ENCODE data around the gene CRAT. TPM values are rescaled to one million over a fixed set of nuclear protein-coding genes. Genes with fewer than 3 reads are reported as not detected.

CRAT gene
- polyA plus RNA-seq, 1 donor (not counting 4 experiments of a cell fraction or from before 2014, with no cell fraction given): 6.5 TPM

DNA sequence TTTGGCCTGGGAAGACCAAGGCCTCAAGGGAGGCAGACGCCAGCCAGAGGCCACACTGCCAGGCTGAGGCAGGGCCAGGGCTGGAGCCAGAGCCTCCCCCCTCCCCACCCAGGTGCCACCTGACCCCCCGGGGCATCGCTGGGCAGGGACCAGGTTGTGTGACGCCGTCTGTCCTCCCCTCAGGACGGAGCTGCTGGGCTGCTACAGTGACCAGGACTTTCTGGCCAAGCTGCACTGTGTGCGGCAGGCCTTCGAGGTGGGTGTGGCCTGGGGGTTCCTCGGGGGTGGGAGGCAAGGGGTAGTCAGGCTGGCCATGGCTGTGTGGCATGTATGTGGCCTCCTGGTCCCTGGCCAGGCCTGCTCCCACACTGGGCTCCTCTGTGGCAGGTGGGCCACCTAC is 47.5 kb downstream of the CRAT start:
- Histone ChIP-seq H3K9ac (ENCODE audit: control insufficient read depth, extremely low read depth, insufficient read depth, low read length) (no peak overlapping the region), H2AFZ (ENCODE audit: control insufficient read depth, low read length) (no peak overlapping the region), H3K9me1 (ENCODE audit: control insufficient read depth, extremely low read depth, insufficient read depth, low read length) (no peaks in the 10 kb centered on the region), H3K79me2 (ENCODE audit: control insufficient read depth, insufficient read depth, low read length) (no peaks in the 10 kb centered on the region), H3K27ac (ENCODE audit: control insufficient read depth, insufficient read depth, low read length) (no peak overlapping the region), H4K20me1 (ENCODE audit: control insufficient read depth, extremely low read depth, insufficient read depth, low read length) (no peaks in the 10 kb centered on the region), H3K4me3 (ENCODE audit: control insufficient read depth in 2 of 3, extremely low read depth in 1 of 3, insufficient read depth in 2 of 3, low read depth in 1 of 3, low read length in 3 of 3) (no peak overlapping the region), H3K4me2 (ENCODE audit: control insufficient read depth, extremely low read depth, insufficient read depth, low read depth, low read length) (no peak overlapping the region), H3K36me3 (ENCODE audit: control insufficient read depth in 2 of 2, extremely low read depth in 1 of 2, insufficient read depth in 2 of 2, low read length in 2 of 2) (peaks cover 25 to 36% of the 10 kb centered on the region in 2 experiments), H3K27me3 (ENCODE audit: control insufficient read depth, extremely low read depth, insufficient read depth, low read length) (no peaks in the 10 kb centered on the region), H3K9me3 (ENCODE audit: control insufficient read depth, low read depth, low read length) (no peaks in the 10 kb centered on the region), H3K4me1 (ENCODE audit: control insufficient read depth, extremely low read depth, insufficient read depth, low read length) (no peaks in the 10 kb centered on the region)
- dilution Hi-C loops (cut with MboI; ENCODE audit: extremely low pct_ligation_motif_present, low sequenced_read_pairs): no loop called here
- TF ChIP-seq, protein P1, sequence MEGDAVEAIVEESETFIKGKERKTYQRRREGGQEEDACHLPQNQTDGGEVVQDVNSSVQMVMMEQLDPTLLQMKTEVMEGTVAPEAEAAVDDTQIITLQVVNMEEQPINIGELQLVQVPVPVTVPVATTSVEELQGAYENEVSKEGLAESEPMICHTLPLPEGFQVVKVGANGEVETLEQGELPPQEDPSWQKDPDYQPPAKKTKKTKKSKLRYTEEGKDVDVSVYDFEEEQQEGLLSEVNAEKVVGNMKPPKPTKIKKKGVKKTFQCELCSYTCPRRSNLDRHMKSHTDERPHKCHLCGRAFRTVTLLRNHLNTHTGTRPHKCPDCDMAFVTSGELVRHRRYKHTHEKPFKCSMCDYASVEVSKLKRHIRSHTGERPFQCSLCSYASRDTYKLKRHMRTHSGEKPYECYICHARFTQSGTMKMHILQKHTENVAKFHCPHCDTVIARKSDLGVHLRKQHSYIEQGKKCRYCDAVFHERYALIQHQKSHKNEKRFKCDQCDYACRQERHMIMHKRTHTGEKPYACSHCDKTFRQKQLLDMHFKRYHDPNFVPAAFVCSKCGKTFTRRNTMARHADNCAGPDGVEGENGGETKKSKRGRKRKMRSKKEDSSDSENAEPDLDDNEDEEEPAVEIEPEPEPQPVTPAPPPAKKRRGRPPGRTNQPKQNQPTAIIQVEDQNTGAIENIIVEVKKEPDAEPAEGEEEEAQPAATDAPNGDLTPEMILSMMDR (optimal IDR thresholded peaks at IDR 0.05 in 1 of 3, IDR thresholded peaks at IDR 0.05 in 1 of 3, conservative IDR thresholded peaks at IDR 0.05 in 1 of 3; ENCODE audit: extremely low read depth in 1 of 3, insufficient read depth in 2 of 3, low read length in 3 of 3): no peak
- no peak for TF ChIP-seq EZH2 (IDR thresholded peaks at IDR 0.05; ENCODE audit: low read length)
- DNase-seq (ENCODE audit: low read depth, low spot score) (no peak), FAIRE-seq (no peak)

DNA sequence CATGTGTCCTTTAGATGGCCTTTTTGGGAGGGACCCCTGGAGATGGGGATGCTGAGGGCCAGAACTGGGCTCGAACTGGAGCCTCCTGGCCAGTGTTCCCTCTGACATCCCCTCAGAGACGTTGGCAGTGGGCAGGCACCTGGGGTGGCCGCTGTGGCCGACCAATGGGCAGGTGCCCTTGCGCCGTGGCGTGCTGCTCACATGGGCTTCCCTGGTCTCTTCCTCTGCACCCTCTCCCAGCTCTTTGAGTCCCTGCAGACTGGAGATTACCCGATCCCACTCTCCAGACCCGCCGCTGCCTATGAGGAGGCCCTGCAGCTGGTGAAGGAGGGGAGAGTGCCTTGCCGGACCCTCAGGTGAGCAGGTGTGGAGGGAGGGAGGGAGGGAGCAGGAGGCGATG is 49.6 kb downstream of the CRAT start:
- Histone ChIP-seq H3K9me3 (ENCODE audit: control insufficient read depth, low read depth, low read length) (no peaks in the 10 kb centered on the region), H3K4me2 (ENCODE audit: control insufficient read depth, extremely low read depth, insufficient read depth, low read depth, low read length) (no peak overlapping the region), H3K9me1 (ENCODE audit: control insufficient read depth, extremely low read depth, insufficient read depth, low read length) (no peaks in the 10 kb centered on the region), H3K27ac (ENCODE audit: control insufficient read depth, insufficient read depth, low read length) (no peak overlapping the region), H2AFZ (ENCODE audit: control insufficient read depth, low read length) (no peak overlapping the region), H4K20me1 (ENCODE audit: control insufficient read depth, extremely low read depth, insufficient read depth, low read length) (no peaks in the 10 kb centered on the region), H3K9ac (ENCODE audit: control insufficient read depth, extremely low read depth, insufficient read depth, low read length) (no peak overlapping the region), H3K4me3 (ENCODE audit: control insufficient read depth in 2 of 3, extremely low read depth in 1 of 3, insufficient read depth in 2 of 3, low read depth in 1 of 3, low read length in 3 of 3) (no peak overlapping the region), H3K36me3 (ENCODE audit: control insufficient read depth in 2 of 2, extremely low read depth in 1 of 2, insufficient read depth in 2 of 2, low read length in 2 of 2) (peaks cover 21 to 31% of the 10 kb centered on the region in 2 experiments), H3K4me1 (ENCODE audit: control insufficient read depth, extremely low read depth, insufficient read depth, low read length) (no peaks in the 10 kb centered on the region), H3K27me3 (ENCODE audit: control insufficient read depth, extremely low read depth, insufficient read depth, low read length) (no peaks in the 10 kb centered on the region), H3K79me2 (ENCODE audit: control insufficient read depth, insufficient read depth, low read length) (no peaks in the 10 kb centered on the region)
- TF ChIP-seq EZH2 (IDR thresholded peaks at IDR 0.05; ENCODE audit: low read length): no peak
- TF ChIP-seq, protein P1 (optimal IDR thresholded peaks at IDR 0.05 in 1 of 3, IDR thresholded peaks at IDR 0.05 in 1 of 3, conservative IDR thresholded peaks at IDR 0.05 in 1 of 3; ENCODE audit: extremely low read depth in 1 of 3, insufficient read depth in 2 of 3, low read length in 3 of 3): no peak
- FAIRE-seq (no peak), DNase-seq (ENCODE audit: low read depth, low spot score) (no peak)
- dilution Hi-C loops (cut with MboI; ENCODE audit: extremely low pct_ligation_motif_present, low sequenced_read_pairs): no loop called here

Measured in keratinocyte (primary cell).